Karpas-422 (cell line): ENCODE results near the gene ROR1. TPM values are rescaled to one million over a fixed set of nuclear protein-coding genes. Genes with fewer than 3 reads are reported as not detected.

Source experiments
- DNase-seq: peaks from one replicate; pipeline ENCODE4 v3.0.0-alpha.2; 2015
- H2AFZ ChIP-seq: fragments of 200-600 bp; sonication (generic); 2 replicates; pipeline ENCODE4 v1.6.1; 2014; ENCODE audit warnings: antibody characterized with exemption, low read length, mixed read lengths
- H3K27ac ChIP-seq: fragments of 200-600 bp; sonication (generic); 2 replicates; pipeline ENCODE4 v1.5.1; 2014; ENCODE audit warnings: mild to moderate bottlenecking, low read length, moderate library complexity
- H3K27me3 ChIP-seq: fragments of 200-600 bp; sonication (generic); 2 replicates; pipeline ENCODE4 v1.6.1; 2014; ENCODE audit warnings: low read length, mixed read lengths
- H3K36me3 ChIP-seq: fragments of 200-600 bp; sonication (generic); 2 replicates; pipeline ENCODE4 v1.6.1; 2014; ENCODE audit warnings: low read length, mixed read lengths; ENCODE audit not compliant: insufficient read depth
- H3K4me1 ChIP-seq: fragments of 200-600 bp; sonication (generic); 2 replicates; pipeline ENCODE4 v1.6.1; 2014; ENCODE audit warnings: mild to moderate bottlenecking, low read length, mixed read lengths
- H3K4me2 ChIP-seq: fragments of 200-600 bp; sonication (generic); 2 replicates; pipeline ENCODE4 v1.6.1; 2014; ENCODE audit warnings: low read length, low read depth, mild to moderate bottlenecking; ENCODE audit not compliant: poor library complexity, severe bottlenecking
- H3K4me3 ChIP-seq: fragments of 200-600 bp; sonication (generic); 2 replicates; pipeline ENCODE4 v1.5.1; 2014; ENCODE audit warnings: mild to moderate bottlenecking, antibody characterized with exemption, low read length, mixed read lengths
- H3K79me2 ChIP-seq: fragments of 200-600 bp; sonication (generic); 2 replicates; pipeline ENCODE4 v1.6.1; 2014; ENCODE audit warnings: mild to moderate bottlenecking, low read length, mixed read lengths
- H3K9ac ChIP-seq: fragments of 200-600 bp; sonication (generic); 2 replicates; pipeline ENCODE4 v1.6.0; 2014; ENCODE audit warnings: low read length
- H3K9me2 ChIP-seq: fragments of 200-600 bp; sonication (generic), shearing (Covaris generic); replicated peaks from 2 replicates; pipeline ENCODE4 v1.6.0; 2014; ENCODE audit warnings: mild to moderate bottlenecking, low read length, moderate library complexity; ENCODE audit not compliant: insufficient read depth
- H3K9me3 ChIP-seq: fragments of 300-700, 200-600 bp; sonication (generic); 2 replicates; pipeline ENCODE4 v1.6.1; 2014; ENCODE audit warnings: low read length, mixed read lengths
- H4K20me1 ChIP-seq: fragments of 200-600 bp; sonication (generic); 2 replicates; pipeline ENCODE4 v1.6.1; 2014; ENCODE audit warnings: mild to moderate bottlenecking, antibody characterized with exemption, low read length, low read depth; ENCODE audit not compliant: insufficient read depth
- total RNA-seq: library from RNA; depleted of rRNA; stranded (reverse); fragments of >200 nt; shearing (Covaris generic); gene quantifications from 2 replicates; pipeline ENCODE4 v1.2.3, GENCODE V29; 2014; ENCODE audit warnings: low replicate concordance

Gene ROR1
- total RNA-seq, 1 experiment from 2014 or later: not detected

DNA sequence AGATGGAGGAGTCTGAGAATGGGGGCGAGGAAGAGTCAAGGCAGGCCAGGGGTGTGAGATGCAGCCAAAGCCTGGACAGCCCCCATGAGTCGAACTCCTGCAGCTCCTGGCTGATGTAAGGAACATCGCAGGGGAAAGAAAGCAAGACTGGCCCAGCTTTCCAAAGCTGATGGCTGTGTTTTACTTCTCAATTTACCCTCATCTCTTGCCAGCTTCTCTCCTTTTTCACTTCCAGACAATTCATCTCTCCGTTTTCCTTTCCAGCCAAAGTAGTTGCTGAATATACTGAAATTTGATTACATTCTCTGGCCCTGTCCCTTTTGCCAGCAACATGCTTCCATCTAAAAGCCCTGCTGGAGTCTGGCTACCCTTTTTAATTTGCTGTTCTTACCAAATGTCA, 389.6 kb downstream of the ROR1 start:
- Histone ChIP-seq H3K79me2 (no peaks in the 10 kb centered on the region), H3K4me1 (no peaks in the 10 kb centered on the region), H3K4me3 (no peak overlapping the region), H3K27ac (no peak overlapping the region), H3K36me3 (no peaks in the 10 kb centered on the region), H2AFZ (no peak overlapping the region), H3K9ac (no peak overlapping the region), H3K4me2 (no peak overlapping the region), H4K20me1 (no peaks in the 10 kb centered on the region), H3K9me3 (no peaks in the 10 kb centered on the region), H3K27me3 (no peaks in the 10 kb centered on the region), H3K9me2 (no peaks in the 10 kb centered on the region)
- no peak for DNase-seq

DNA sequence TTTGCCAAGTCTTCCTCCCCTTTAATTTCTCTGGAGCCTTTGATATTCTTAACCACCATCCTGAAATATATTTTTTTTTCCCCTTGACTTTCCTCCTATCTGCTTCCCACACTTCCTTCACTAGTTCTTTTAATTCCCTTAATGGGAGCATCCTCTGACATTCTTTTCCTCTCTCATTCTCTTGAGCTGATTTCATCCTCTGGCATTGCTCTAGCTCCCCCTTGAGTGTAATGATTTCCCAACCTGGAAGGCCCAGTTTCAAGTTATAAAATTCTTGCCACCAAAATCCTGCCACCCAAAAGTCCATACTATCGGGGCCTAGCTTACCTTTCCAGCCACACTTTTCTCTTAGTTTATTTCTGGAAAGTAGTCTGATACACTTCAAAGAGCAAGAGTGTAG, 390.2 kb downstream of the ROR1 start:
- Histone ChIP-seq H3K36me3 (no peaks in the 10 kb centered on the region), H3K79me2 (no peaks in the 10 kb centered on the region), H2AFZ (no peak overlapping the region), H3K9ac (no peak overlapping the region), H3K9me3 (no peaks in the 10 kb centered on the region), H3K9me2 (no peaks in the 10 kb centered on the region), H3K4me2 (no peak overlapping the region), H3K4me1 (no peaks in the 10 kb centered on the region), H3K4me3 (no peak overlapping the region), H4K20me1 (no peaks in the 10 kb centered on the region), H3K27ac (no peak overlapping the region), H3K27me3 (no peaks in the 10 kb centered on the region)
- no peak for DNase-seq

DNA sequence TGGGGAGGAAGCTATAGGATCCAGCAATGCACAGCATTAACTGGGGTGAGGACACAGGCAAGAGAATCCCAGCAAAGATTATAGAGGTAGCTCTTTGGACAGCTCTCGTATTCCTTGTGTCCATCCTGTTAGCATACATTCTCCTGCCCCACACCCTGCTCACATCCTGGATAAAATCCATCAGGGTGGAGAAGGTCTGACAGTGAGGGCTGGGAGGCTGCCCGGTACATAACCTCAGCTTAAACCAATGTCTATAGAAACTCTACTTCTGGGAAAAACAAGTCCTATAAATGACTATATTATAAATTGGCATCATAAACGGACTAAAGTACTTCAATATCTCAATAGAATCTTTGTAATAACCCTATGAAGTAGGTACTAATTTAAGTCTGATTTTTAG, 392.8 kb downstream of the ROR1 start:
- no peaks in the 10 kb centered on the region for H3K27me3 ChIP-seq
- H3K9ac ChIP-seq: no peak overlapping the region
- H3K4me2 ChIP-seq: no peak overlapping the region
- DNase-seq: no peak
- no peaks in the 10 kb centered on the region for H3K79me2 ChIP-seq
- H3K9me2 ChIP-seq: no peaks in the 10 kb centered on the region
- H3K36me3 ChIP-seq: no peaks in the 10 kb centered on the region
- H3K9me3 ChIP-seq: no peaks in the 10 kb centered on the region
- no peak overlapping the region for H2AFZ ChIP-seq
- no peak overlapping the region for H3K4me3 ChIP-seq
- H3K27ac ChIP-seq: no peak overlapping the region
- H4K20me1 ChIP-seq: no peaks in the 10 kb centered on the region
- no peaks in the 10 kb centered on the region for H3K4me1 ChIP-seq

DNA sequence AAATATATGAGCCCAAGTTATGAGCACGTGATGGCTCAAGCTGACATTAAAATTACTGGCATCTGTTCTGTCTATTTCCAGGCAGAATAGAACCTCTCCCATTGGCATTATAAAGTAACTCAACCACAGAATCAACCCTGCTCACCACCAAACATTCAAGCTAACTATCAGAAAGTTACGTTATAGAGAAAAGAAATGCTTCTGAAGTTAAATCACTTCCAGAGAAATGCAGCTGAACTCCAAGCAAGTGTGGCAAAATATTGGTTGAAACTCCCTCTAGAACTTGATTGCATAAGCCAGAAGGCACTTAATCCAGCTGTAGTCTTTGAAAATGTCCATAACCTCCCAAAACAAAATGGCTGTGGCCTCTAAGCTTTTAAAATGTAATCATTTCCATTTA, 393.4 kb downstream of the ROR1 start:
- no peak overlapping the region for H2AFZ ChIP-seq
- no peaks in the 10 kb centered on the region for H3K27me3 ChIP-seq
- no peaks in the 10 kb centered on the region for H3K4me1 ChIP-seq
- no peak overlapping the region for H3K4me3 ChIP-seq
- H4K20me1 ChIP-seq: no peaks in the 10 kb centered on the region
- H3K9me3 ChIP-seq: no peaks in the 10 kb centered on the region
- no peaks in the 10 kb centered on the region for H3K9me2 ChIP-seq
- no peaks in the 10 kb centered on the region for H3K36me3 ChIP-seq
- H3K9ac ChIP-seq: no peak overlapping the region
- no peak for DNase-seq
- no peak overlapping the region for H3K4me2 ChIP-seq
- H3K27ac ChIP-seq: no peak overlapping the region
- no peaks in the 10 kb centered on the region for H3K79me2 ChIP-seq

DNA sequence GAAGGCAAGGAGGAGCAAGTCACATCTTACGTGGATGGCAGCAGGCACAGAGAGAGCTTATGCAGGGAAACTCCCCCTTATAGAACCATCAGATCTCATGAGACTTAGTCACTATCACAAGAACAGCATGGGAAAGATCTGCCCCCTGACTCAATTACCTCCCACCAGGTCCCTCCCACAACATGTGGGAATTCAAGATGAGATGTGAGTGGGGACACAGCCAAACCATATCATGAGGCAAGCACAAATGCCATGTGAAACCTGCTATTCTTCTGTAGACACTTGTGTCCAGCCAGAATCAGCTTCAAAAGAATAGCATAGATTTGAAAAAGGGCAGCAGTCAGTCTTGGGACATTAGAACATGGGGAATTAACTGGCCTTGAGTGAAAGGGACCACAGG, 397.4 kb downstream of the ROR1 start:
- DNase-seq: no peak
- Histone ChIP-seq H3K9me2 (no peaks in the 10 kb centered on the region), H3K4me1 (peaks cover 8% of the 10 kb centered on the region), H3K4me3 (no peak overlapping the region), H3K4me2 (no peak overlapping the region), H3K36me3 (no peaks in the 10 kb centered on the region), H4K20me1 (no peaks in the 10 kb centered on the region), H3K27me3 (no peaks in the 10 kb centered on the region), H3K9ac (no peak overlapping the region), H3K79me2 (no peaks in the 10 kb centered on the region), H3K27ac (no peak overlapping the region), H3K9me3 (no peaks in the 10 kb centered on the region), H2AFZ (no peak overlapping the region)

DNA sequence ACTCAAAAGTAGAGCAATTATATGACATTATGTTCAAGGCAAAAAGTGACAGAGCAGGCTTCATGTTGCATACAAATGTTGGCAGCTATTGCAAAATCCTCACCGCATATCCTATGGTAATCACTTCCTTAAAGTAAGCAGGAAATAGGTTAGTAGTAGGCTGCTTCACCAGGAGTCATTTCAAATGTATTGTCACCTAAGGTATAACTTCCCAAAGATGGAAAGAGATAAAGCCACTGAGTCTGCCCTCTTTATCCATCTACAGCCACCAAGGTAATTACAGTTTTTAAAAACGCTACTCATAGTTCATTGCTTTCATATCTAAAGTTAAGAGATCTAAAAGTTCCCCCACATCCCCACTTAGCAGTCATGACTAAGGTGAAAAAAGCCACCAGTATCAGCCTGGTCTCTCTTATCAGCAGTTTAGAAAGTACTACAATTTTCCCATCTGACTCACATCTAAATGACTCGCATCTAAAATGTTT, 398.0 kb downstream of the ROR1 start:
- no peaks in the 10 kb centered on the region for H3K9me2 ChIP-seq
- no peak overlapping the region for H3K9ac ChIP-seq
- no peak overlapping the region for H2AFZ ChIP-seq
- no peak overlapping the region for H3K4me3 ChIP-seq
- H3K27ac ChIP-seq: no peak overlapping the region
- no peaks in the 10 kb centered on the region for H3K27me3 ChIP-seq
- no peaks in the 10 kb centered on the region for H3K79me2 ChIP-seq
- no peak overlapping the region for H3K4me2 ChIP-seq
- H4K20me1 ChIP-seq: no peaks in the 10 kb centered on the region
- no peaks in the 10 kb centered on the region for H3K9me3 ChIP-seq
- no peaks in the 10 kb centered on the region for H3K36me3 ChIP-seq
- peaks cover 8% of the 10 kb centered on the region for H3K4me1 ChIP-seq
- no peak for DNase-seq

DNA sequence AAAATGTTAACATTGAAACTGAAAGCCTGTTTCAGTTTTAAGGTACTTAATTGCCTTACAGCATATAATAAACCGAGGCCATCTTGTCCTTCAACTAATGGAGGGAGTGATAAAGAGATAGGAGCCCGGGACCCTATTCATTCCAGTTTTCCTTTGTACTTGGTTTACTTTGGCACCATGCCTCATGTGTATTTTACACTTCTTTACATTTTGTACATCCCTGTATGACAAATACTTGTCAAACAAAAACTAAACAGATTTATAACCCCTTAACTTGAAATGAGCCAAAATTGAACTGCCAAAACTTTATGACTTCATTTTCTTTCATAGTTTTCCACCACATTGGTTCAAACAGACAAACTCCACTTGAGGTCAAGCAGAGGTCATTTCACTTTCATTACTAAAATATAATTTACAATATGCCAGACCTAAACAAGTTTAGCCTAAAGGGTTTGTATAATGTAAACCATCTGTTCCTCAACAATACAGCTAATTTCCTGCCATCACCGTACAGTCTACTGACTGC, 398.7 kb downstream of the ROR1 start:
- H4K20me1 ChIP-seq: no peaks in the 10 kb centered on the region
- no peak overlapping the region for H3K9ac ChIP-seq
- H3K27ac ChIP-seq: no peak overlapping the region
- no peak overlapping the region for H2AFZ ChIP-seq
- no peak overlapping the region for H3K4me2 ChIP-seq
- H3K9me2 ChIP-seq: no peaks in the 10 kb centered on the region
- H3K79me2 ChIP-seq: no peaks in the 10 kb centered on the region
- peaks cover 8% of the 10 kb centered on the region for H3K4me1 ChIP-seq
- no peaks in the 10 kb centered on the region for H3K36me3 ChIP-seq
- H3K27me3 ChIP-seq: no peaks in the 10 kb centered on the region
- H3K4me3 ChIP-seq: no peak overlapping the region
- DNase-seq: no peak
- no peaks in the 10 kb centered on the region for H3K9me3 ChIP-seq

DNA sequence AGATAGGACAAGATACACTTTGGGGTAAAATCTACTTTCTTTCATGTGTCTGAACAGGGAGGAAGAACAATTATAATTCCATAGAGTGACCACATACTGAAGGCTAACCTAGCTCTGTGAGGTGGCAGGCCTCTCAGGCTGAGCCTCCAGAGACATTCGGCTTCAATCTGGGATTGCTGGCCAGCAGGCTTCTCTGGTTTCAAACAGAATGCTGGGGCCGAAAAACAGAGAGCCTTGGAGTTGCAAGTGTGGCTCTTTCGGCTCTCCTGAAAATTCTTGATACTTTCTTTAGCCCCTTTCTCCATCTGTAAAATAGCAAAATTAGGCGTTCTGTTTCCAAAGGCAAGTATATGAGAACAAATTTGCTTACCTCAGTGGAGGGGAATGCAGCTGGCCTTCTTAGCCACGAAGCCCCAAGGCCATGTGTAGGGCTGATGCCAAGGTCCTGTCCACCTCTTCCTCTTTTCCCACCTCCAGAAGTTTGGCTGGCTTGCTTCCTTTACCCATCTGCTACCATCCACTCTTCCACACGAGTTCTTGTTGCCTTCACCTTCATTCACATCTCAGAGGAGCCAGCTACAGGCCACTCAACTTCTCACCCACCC, 399.6 kb downstream of the ROR1 start:
- no peak overlapping the region for H3K4me3 ChIP-seq
- no peaks in the 10 kb centered on the region for H4K20me1 ChIP-seq
- no peaks in the 10 kb centered on the region for H3K9me2 ChIP-seq
- no peaks in the 10 kb centered on the region for H3K27me3 ChIP-seq
- H3K4me2 ChIP-seq: no peak overlapping the region
- H3K79me2 ChIP-seq: no peaks in the 10 kb centered on the region
- no peak for DNase-seq
- no peak overlapping the region for H3K27ac ChIP-seq
- H3K36me3 ChIP-seq: no peaks in the 10 kb centered on the region
- no peak overlapping the region for H2AFZ ChIP-seq
- H3K4me1 ChIP-seq: peaks cover 8% of the 10 kb centered on the region
- no peaks in the 10 kb centered on the region for H3K9me3 ChIP-seq
- H3K9ac ChIP-seq: no peak overlapping the region
